ENCODE data around the gene DIPK1C.

Gene DIPK1C

GRCh38 chr18:74436158-74436769 is 20.8 kb downstream of the DIPK1C start:
- Histone ChIP-seq H3K36me3 (no peaks in the 10 kb centered on the region), H3K9me3 (no peaks in the 10 kb centered on the region), H3K4me3 (ENCODE audit: low read depth in 1 of 2, low read length in 1 of 2) (no peak overlapping the region), H3K4me1 (ENCODE audit: control insufficient read depth in 1 of 2, insufficient read depth in 1 of 2, low read depth in 1 of 2, low read length in 1 of 2) (no peaks in the 10 kb centered on the region), H3K27ac (no peak overlapping the region), H3K27me3 (no peaks in the 10 kb centered on the region)
- TF ChIP-seq, protein P1, sequence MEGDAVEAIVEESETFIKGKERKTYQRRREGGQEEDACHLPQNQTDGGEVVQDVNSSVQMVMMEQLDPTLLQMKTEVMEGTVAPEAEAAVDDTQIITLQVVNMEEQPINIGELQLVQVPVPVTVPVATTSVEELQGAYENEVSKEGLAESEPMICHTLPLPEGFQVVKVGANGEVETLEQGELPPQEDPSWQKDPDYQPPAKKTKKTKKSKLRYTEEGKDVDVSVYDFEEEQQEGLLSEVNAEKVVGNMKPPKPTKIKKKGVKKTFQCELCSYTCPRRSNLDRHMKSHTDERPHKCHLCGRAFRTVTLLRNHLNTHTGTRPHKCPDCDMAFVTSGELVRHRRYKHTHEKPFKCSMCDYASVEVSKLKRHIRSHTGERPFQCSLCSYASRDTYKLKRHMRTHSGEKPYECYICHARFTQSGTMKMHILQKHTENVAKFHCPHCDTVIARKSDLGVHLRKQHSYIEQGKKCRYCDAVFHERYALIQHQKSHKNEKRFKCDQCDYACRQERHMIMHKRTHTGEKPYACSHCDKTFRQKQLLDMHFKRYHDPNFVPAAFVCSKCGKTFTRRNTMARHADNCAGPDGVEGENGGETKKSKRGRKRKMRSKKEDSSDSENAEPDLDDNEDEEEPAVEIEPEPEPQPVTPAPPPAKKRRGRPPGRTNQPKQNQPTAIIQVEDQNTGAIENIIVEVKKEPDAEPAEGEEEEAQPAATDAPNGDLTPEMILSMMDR (IDR thresholded peaks at IDR 0.05): no peak

GRCh38 chr18:74435740-74436139 is 21.4 kb downstream of the DIPK1C start:
- TF ChIP-seq, protein P1 (IDR thresholded peaks at IDR 0.05): no peak
- Histone ChIP-seq H3K36me3 (no peaks in the 10 kb centered on the region), H3K4me1 (ENCODE audit: control insufficient read depth in 1 of 2, insufficient read depth in 1 of 2, low read depth in 1 of 2, low read length in 1 of 2) (no peaks in the 10 kb centered on the region), H3K9me3 (no peaks in the 10 kb centered on the region), H3K27me3 (no peaks in the 10 kb centered on the region), H3K27ac (no peak overlapping the region), H3K4me3 (ENCODE audit: low read depth in 1 of 2, low read length in 1 of 2) (no peak overlapping the region)

- Histone ChIP-seq H3K4me1 (ENCODE audit: control insufficient read depth in 1 of 2, insufficient read depth in 1 of 2, low read depth in 1 of 2, low read length in 1 of 2) (no peaks in the 10 kb centered on the region), H3K27ac (no peak overlapping the region), H3K4me3 (ENCODE audit: low read depth in 1 of 2, low read length in 1 of 2) (no peak overlapping the region), H3K27me3 (peaks cover 2% of the 10 kb centered on the region), H3K36me3 (no peaks in the 10 kb centered on the region), H3K9me3 (no peaks in the 10 kb centered on the region)
- TF ChIP-seq, protein P1 (IDR thresholded peaks at IDR 0.05): no peak
These were observed 22.6 kb downstream of the DIPK1C start for GRCh38 chr18:74434466-74434865.

DNA sequence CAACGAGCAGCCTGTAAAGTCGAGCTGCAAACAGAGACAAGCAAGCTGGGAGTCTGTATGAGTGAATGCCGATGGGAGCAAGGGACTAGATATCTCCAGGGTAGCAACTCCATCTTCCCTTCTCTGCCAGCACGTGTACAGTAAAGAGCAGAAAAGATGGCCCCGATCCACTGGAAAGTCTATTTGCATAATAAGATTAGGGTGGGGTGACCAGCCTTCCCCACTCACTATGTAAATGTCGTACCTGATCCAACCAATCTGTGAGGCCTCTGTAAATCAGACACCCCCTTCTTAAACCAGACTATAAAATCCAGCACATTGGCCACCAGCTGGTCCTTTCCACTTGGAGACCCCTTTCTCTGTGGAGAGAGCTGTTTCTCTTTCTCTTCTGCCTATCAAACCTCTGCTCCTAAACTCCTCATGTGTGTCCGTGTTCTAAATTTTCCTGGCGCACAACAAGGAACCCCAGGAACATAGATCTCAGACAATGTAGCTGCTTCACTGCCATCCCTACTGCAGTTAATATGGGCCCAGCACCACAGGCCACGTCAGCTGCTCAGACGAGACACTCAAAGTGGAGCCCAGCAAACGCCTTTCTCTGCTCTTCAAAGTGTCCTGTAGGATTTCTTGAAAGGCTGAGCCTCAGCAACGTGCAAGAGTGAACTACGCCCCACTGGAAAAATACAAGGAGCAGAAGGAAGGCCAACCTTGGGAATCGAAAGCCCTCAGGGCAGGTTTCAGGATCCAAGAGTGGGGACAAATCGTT is 26.1 kb downstream of the DIPK1C start:
- H3K9me3 ChIP-seq: no peaks in the 10 kb centered on the region
- H3K27me3 ChIP-seq: peaks cover 3% of the 10 kb centered on the region
- H3K4me3 ChIP-seq (ENCODE audit: low read depth in 1 of 2, low read length in 1 of 2): no peak overlapping the region
- H3K36me3 ChIP-seq: no peaks in the 10 kb centered on the region
- TF ChIP-seq, protein P1 (IDR thresholded peaks at IDR 0.05): no peak
- H3K27ac ChIP-seq: no peak overlapping the region
- H3K4me1 ChIP-seq (ENCODE audit: control insufficient read depth in 1 of 2, insufficient read depth in 1 of 2, low read depth in 1 of 2, low read length in 1 of 2): no peaks in the 10 kb centered on the region

GRCh38 chr18:74430231-74430630 is 26.9 kb downstream of the DIPK1C start:
- H3K4me1 ChIP-seq (ENCODE audit: control insufficient read depth in 1 of 2, insufficient read depth in 1 of 2, low read depth in 1 of 2, low read length in 1 of 2): no peaks in the 10 kb centered on the region
- peaks cover 3% of the 10 kb centered on the region for H3K27me3 ChIP-seq
- H3K4me3 ChIP-seq (ENCODE audit: low read depth in 1 of 2, low read length in 1 of 2): no peak overlapping the region
- H3K27ac ChIP-seq: no peak overlapping the region
- TF ChIP-seq, protein P1 (IDR thresholded peaks at IDR 0.05): no peak
- H3K9me3 ChIP-seq: no peaks in the 10 kb centered on the region
- no peaks in the 10 kb centered on the region for H3K36me3 ChIP-seq

Measured in neutrophil (primary cell).